Superior temporal gyrus (tissue), 1 donor: ENCODE measurements around the gene CCDC57.
"Not testable (repeated sequence)": the region's sequence is repeated elsewhere in the genome, so short reads cannot be mapped to it uniquely, and the experiment has no call there.

Experiments used
- DNase-seq: peaks from one replicate; pipeline ENCODE4 v3.0.0-alpha.2; 2016; ENCODE audit errors: extremely low spot score

The CCDC57 gene

GRCh38 chr17:82212331-82213250 is at the start of gene CCDC57:
Gene CCDC57 (minus strand): TSS chr17:82212842. CDS start chr17:82201944, 10,898 bp downstream.
- peak; percentile 66 for DNase-seq

GRCh38 chr17:82262344-82262743 is 49.7 kb upstream of the CCDC57 start:
- DNase-seq = no peak

- not testable (repeated sequence) for DNase-seq
These were observed 47.6 kb upstream of the CCDC57 start for GRCh38 chr17:82259972-82260961.

GRCh38 chr17:82258555-82258954 is 45.9 kb upstream of the CCDC57 start:
- no peak for DNase-seq

- peak; percentile 83 for DNase-seq
These were observed 44.8 kb upstream of the CCDC57 start for GRCh38 chr17:82257473-82257872.

DNA sequence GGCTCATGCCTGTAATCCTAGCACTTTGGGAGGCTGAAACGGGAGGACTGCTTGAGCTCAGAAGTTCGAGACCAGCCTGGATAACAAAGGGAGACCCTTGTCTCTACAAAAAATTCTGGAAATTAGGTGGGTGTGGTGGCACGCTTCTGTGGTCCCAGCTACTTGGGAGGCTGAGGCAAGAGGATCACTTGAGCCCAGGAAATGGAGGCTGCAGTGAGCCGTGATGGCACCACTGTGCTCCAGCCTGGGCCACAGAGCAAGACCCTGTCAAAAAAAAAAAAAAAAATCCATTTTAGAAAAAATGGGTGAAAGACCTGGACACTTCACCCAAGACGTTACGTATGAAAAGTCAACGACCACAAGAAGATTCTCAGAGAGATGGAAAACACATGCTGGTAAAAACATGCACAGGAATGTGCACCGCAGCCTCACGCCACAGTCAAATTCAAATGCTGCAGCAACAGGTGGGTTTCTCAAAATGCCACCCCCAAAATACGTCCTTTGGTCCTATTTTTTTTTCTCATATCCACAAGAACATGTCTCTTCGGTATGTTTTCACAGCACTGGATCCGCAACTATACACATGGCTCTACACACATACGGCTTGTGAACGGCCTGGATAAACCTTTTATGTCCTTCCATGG is 43.7 kb upstream of the CCDC57 start:
- DNase-seq = no peak

DNA sequence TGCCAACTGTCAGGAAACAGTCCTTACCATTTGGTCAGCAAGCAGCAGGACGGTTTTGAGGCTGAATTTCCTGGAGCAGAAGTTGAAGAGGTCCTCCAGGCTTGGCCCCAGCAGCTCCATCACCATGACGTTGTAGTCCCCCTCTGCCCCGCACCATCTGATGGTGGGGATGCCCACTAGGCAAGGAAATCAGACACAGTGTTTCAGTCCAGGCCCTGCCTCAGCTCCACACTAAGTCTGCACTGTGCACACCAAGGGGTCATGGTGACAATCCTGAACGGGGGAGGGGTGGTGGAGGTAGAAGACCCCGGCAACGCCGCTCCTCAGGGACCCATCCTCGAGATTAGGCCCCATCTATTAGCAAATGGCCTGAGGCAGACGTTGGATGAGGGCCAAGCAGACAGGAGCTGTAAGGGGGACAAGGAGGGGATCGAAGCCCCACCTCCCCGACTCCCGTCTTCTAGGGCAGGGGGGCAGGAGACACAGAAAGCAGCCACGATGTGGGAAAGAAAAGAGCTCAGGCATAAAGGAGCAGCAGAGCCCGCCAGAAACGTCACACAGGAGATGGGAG is 42.8 kb upstream of the CCDC57 start:
- DNase-seq = no peak

GRCh38 chr17:82254746-82255145 is 42.1 kb upstream of the CCDC57 start:
- not testable (repeated sequence) for DNase-seq

DNA sequence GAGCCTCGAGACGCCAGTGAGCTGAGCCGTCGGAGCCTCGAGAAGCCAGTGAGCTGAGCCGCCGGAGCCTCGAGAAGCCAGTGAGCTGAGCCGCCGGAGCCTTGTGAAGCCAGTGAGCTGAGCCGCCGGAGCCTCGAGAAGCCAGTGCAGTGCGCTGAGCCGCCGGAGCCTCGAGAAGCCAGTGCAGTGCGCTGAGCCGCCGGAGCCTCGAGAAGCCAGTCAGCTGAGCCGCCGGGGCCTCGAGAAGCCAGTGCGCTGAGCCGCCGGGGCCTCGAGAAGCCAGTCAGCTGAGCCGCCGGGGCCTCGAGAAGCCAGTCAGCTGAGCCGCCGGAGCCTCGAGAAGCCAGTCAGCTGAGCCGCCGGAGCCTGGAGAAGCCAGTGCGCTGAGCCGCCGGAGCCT is 41.5 kb upstream of the CCDC57 start:
- DNase-seq = not testable (repeated sequence)

DNA sequence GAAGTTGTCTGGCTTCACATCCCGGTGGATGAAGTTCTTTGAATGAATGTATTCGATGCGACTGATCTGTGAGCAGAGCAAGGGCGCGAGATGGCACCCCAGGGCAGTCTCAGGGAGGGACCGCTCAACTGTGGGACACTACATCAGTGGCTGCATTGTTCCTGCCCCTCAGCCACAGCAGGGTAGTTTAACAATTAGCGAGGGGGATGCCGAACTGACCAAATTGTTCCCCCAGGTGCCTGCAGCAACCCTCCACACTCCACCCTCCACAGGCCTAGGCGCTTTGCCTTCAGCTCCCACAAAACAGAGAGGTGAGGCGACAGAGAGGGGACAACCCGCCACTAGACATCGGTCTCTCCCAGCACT is 40.5 kb upstream of the CCDC57 start:
- DNase-seq = no peak

DNA sequence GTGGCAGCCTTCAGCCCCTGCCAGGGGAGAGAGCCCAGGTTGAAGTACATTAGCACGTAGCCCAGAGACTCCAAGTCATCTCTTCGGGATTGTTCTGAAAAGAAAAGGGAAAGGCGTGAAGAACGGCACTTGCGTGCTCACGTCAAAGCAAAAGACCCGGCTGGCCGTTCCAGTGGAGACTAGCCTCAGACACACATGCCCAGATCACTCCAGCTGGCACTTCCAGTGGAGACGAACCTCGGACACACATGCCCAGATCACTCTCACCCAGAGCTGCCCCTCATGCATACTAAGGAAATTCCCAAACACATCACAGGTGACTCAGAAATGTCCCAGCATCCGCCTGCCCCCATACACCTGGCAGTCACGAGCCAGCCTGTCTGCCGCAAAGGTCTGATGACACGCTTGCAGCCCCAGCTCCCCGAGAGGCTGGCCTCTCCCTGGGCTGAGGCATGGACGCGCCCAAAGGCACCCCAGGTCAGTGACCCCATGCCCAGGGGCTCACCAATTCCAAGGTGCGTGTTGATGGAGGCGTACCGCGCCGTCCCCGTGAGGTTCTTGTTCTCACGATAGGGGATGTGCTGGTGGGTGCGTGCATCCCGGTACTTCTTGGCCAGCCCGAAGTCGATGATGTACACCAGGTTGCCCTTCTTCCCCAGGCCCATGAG is 40.0 kb upstream of the CCDC57 start:
- DNase-seq = no peak

DNA sequence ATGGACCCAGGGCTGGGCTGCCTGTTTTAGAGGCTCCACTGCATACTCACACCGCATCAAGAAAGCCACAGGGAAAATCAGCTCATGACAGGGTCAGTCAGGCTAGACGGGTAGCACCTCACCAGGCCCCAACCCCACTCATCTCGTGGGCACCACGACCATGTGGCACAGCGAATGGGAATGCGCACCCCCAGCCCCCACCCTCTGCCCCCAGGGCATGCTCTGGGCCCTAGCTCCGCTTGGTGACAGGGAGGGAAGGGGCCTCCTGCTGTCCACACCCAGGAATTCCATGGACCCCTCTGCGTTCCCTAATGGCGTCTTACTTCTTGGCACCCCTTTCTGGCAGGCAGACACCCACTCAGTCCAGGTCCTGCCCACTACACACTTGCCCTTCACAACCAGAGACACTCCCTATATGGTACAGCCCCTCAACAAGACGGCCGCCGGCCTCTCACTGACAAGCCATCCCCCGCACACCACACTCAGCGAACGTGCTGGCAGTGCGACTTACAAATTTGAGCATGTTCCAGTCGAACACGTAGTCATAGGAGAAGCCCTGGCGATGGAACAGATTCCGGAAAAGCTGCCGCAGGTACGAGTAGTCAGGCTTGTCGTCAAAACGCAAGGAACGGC is 38.3 kb upstream of the CCDC57 start:
- DNase-seq = no peak

DNA sequence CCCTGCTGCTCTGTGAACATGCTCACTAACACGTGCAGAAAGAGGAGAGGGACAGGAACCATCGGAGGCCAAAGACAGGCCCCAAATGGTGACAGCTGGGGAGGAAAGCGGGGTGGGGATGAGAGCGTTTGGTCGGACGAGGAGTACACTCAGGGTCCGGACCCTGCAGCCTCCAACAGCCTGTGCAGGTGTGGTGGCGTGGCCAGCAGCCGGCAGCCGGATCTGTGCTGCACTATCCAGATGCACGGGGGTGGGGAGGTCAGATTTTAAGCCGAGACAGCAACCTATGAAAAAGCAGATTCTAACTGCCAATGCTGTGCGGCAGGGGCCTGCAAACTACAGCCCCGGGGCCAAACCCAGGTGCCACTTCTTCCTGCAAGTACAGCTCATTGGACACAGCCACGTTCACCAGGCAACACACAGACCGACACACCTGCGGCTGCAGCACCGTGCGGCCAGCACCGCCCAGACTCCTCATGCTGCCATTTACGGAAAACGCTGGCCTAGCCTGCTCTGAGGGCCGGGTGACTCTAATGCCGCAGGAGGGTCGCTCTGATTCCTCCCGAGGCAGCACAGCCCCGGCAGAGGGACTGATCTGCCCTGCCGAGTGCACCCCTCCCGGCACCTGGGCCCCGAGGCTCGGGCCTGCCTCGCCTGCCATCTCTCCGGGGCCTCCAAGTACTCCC is 37.4 kb upstream of the CCDC57 start:
- DNase-seq = no peak

- no peak for DNase-seq
These were observed 36.4 kb upstream of the CCDC57 start for GRCh38 chr17:82248815-82249674.

DNA sequence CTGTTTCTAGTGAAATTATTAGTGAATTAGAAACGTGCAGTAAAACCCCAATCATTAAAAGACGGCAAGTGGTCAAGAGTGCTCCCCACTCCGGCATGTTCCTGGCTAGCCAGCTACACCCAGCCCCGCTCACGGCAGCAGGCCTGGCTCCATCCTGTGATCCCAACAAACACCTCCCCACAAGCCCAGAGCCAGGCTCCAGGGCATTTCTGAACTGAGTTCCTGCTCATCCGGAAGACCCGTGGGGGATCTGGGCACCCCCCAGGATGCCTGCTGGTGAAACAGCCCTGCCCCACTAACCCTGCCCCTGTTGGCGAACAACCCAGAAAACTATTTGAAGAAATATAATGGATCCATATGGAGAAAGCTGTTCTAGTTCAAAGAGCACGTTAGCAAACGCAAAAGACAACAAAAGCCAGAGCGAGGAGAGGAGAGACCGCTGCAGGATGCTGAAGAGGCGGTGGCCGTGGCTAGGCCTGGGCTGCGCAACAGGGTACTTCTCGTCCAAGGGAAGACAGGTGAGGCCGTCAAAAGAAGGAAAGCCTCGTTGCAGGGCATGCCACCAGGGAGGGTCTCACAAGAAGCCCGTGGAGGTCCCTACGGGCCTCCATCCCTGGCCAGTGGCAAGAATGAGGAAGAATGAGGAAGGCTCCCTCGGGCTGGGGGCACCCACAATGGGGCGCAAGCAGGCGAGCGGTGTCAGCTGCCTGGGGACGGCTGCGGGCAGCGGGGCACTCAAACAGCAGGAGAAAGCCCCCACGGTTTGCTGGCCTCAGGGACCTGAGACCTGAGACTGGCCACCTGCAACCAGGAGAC is 35.4 kb upstream of the CCDC57 start:
- no peak for DNase-seq

GRCh38 chr17:82247182-82247823 is 34.7 kb upstream of the CCDC57 start:
- DNase-seq = no peak

- DNase-seq = no peak
These were observed 33.9 kb upstream of the CCDC57 start for GRCh38 chr17:82246365-82247181.
